CD14-positive monocyte (primary cell): ENCODE data around the gene RHOT2. TPM values are rescaled to one million over a fixed set of nuclear protein-coding genes. Genes with fewer than 3 reads are reported as not detected.

Experiments used
- DNase-seq, 3 donors: peaks; one replicate each; pipeline ENCODE4 v3.0.0-alpha.2; 2011 to 2022
- H2AFZ ChIP-seq: 2 replicates; pipeline ENCODE4 v1.6.0; 2012; ENCODE audit warnings: mild to moderate bottlenecking, low read depth, low read length, inconsistent platforms; ENCODE audit not compliant: insufficient read depth, poor library complexity, severe bottlenecking
- H3K27ac ChIP-seq, 2 donors: 1 replicate in 1 of 2; 2 replicates in 1 of 2; pipeline ENCODE4 v1.5.1; 2012 to 2013; ENCODE audit warnings: low read length in 2 of 2, control low read depth in 1 of 2, inconsistent platforms in 1 of 2, low read depth in 1 of 2, mild to moderate bottlenecking in 1 of 2
- H3K27me3 ChIP-seq, 2 donors: one replicate each; pipeline versions ENCODE4 v1.6.0 to v1.6.1; 2011 to 2013; ENCODE audit warnings: low read length in 2 of 2; ENCODE audit not compliant: control insufficient read depth in 2 of 2, insufficient read depth in 2 of 2
- H3K36me3 ChIP-seq, 2 donors: replicated peaks in 1 of 2; 1 replicate in 1 of 2; 2 replicates in 1 of 2; pipeline versions ENCODE4 v1.5.1 to v1.6.1; 2012 to 2013; ENCODE audit warnings: low read length in 2 of 2, control low read depth in 1 of 2, inconsistent platforms in 1 of 2, mild to moderate bottlenecking in 1 of 2; ENCODE audit not compliant: insufficient read depth in 2 of 2, control insufficient read depth in 1 of 2
- H3K4me1 ChIP-seq, 2 donors: 1 replicate in 1 of 2; 2 replicates in 1 of 2; pipeline versions ENCODE4 v1.5.1 to v1.6.1; 2012 to 2013; ENCODE audit warnings: low read length in 2 of 2, control low read depth in 1 of 2, inconsistent platforms in 1 of 2, mild to moderate bottlenecking in 1 of 2, moderate library complexity in 1 of 2; ENCODE audit not compliant: insufficient read depth in 2 of 2, control insufficient read depth in 1 of 2
- H3K4me2 ChIP-seq: replicated peaks from 2 replicates; pipeline ENCODE3; 2012; ENCODE audit warnings: low read length, moderate library complexity, mild to moderate bottlenecking; ENCODE audit not compliant: poor library complexity, severe bottlenecking; ENCODE audit errors: extremely low read depth
- H3K4me3 ChIP-seq, 3 experiments: fragments of 200-600 bp in 1 of 3; sonication (generic) in 1 of 3; replicated peaks in 1 of 3; 1 replicate in 2 of 3; 2 replicates in 1 of 3; pipeline ENCODE4 v1.5.1; 2011 to 2013; ENCODE audit warnings: low read length in 3 of 3, mild to moderate bottlenecking in 3 of 3, control low read depth in 2 of 3, low read depth in 2 of 3, inconsistent platforms in 1 of 3, moderate library complexity in 1 of 3
- H3K79me2 ChIP-seq: 2 replicates; pipeline ENCODE4 v1.6.0; 2012; ENCODE audit warnings: mild to moderate bottlenecking, control low read depth, inconsistent platforms, low read length, moderate library complexity; ENCODE audit not compliant: insufficient read depth
- H3K9ac ChIP-seq: 2 replicates; pipeline ENCODE4 v1.6.0; 2017; ENCODE audit warnings: low read length, mild to moderate bottlenecking; ENCODE audit not compliant: insufficient read depth, poor library complexity, severe bottlenecking
- H3K9me3 ChIP-seq, 2 donors: replicated peaks in 1 of 2; 1 replicate in 1 of 2; 2 replicates in 1 of 2; pipeline versions ENCODE4 v1.5.1 to v1.6.1; 2012 to 2013; ENCODE audit warnings: low read length in 2 of 2, control low read depth in 1 of 2; ENCODE audit not compliant: control insufficient read depth in 1 of 2, insufficient read depth in 1 of 2
- H4K20me1 ChIP-seq: 2 replicates; pipeline ENCODE4 v1.6.0; 2012; ENCODE audit warnings: mild to moderate bottlenecking, low read length, control low read depth, moderate library complexity; ENCODE audit not compliant: insufficient read depth
- H3K27ac Mint-ChIP-seq, 7 donors: one replicate each; pipeline ENCODE4 v1.8.0; 2020; ENCODE audit warnings: mild to moderate bottlenecking in 7 of 7, mixed read lengths in 7 of 7, moderate library complexity in 6 of 7, inconsistent platforms in 2 of 7
- H3K27me3 Mint-ChIP-seq, 3 donors: one replicate each; pipeline ENCODE4 v1.8.0; 2021 to 2022; ENCODE audit warnings: low read depth in 3 of 3, mild to moderate bottlenecking in 3 of 3, mixed read lengths in 3 of 3, moderate library complexity in 3 of 3, inconsistent platforms in 1 of 3
- H3K36me3 Mint-ChIP-seq, 2 donors: one replicate each; pipeline ENCODE4 v1.8.0; 2020; ENCODE audit warnings: mixed read lengths in 2 of 2, inconsistent platforms in 1 of 2, mild to moderate bottlenecking in 1 of 2
- H3K4me1 Mint-ChIP-seq: one replicate; pipeline ENCODE4 v1.8.0; 2020; ENCODE audit warnings: mild to moderate bottlenecking, mixed read lengths
- H3K4me3 Mint-ChIP-seq, 2 donors: one replicate each; pipeline ENCODE4 v1.8.0; 2020; ENCODE audit warnings: mild to moderate bottlenecking in 2 of 2, mixed read lengths in 2 of 2, moderate library complexity in 1 of 2
- H3K9me3 Mint-ChIP-seq, 7 donors: one replicate each; pipeline ENCODE4 v1.8.0; 2020 to 2022; ENCODE audit warnings: mixed read lengths in 7 of 7, mild to moderate bottlenecking in 6 of 7, moderate library complexity in 6 of 7, inconsistent platforms in 2 of 7
- CTCF ChIP-seq: fragments of 200-600 bp; IDR thresholded peaks from one replicate; pipeline ENCODE4 v1.8.0; 2022; ENCODE audit warnings: antibody characterized with exemption, mild to moderate bottlenecking
- WGBS: methylation state at CpG from one replicate; pipeline ENCODE4 v1.1.5; 2013; ENCODE audit warnings: missing lambda C conversion rate; ENCODE audit not compliant: insufficient coverage; 5-methylcytosine and 5-hydroxymethylcytosine counted together
- intact Hi-C, 2 donors: fragments of 100-400 bp; cut with micrococcal nuclease; formaldehyde crosslinking; loops; one replicate each; pipeline versions ENCODE4 v1.15.0 to v1.15.1; 2023
- polyA plus RNA-seq, 3 donors: library from polyadenylated mRNA; depleted of rRNA in 1 of 3; unstranded in 2 of 3; stranded (reverse) in 1 of 3; fragments of 300-500 nt in 2 of 3; fragments of >200 nt in 1 of 3; fragmentation: Illumina TruSeq in 2 of 3; gene quantifications; 1 replicate in 2 of 3; 2 replicates in 1 of 3; pipeline ENCODE4 v1.2.3, GENCODE V29; 2012 to 2021

RHOT2 gene
- polyA plus RNA-seq, 3 donors, result 25.4 to 276 (median 26.3) TPM

GRCh38 chr16:643050-643368, 24.9 kb upstream of the RHOT2 start:
- peaks cover 37% of the 10 kb centered on the region for H3K4me1 Mint-ChIP-seq
- peak overlapping the region in 6 of 7 donors; percentile 77 to 93 (median 90) for H3K27ac Mint-ChIP-seq
- H3K9ac ChIP-seq, result peak overlapping the region; percentile 81

GRCh38 chr16:644556-644955, 23.4 kb upstream of the RHOT2 start:
- H3K4me3 ChIP-seq, result no peak overlapping the region
- no peak for TF ChIP-seq CTCF
- H3K9ac ChIP-seq, result no peak overlapping the region
- H3K27me3 ChIP-seq, result no peaks in the 10 kb centered on the region
- H3K9me3 ChIP-seq, result no peaks in the 10 kb centered on the region
- Mint-ChIP-seq H3K27ac (peak overlapping the region in 1 of 7 donors; percentile 77), H3K4me3 (no peak overlapping the region), H3K36me3 (peaks cover 5 to 15% of the 10 kb centered on the region in 2 donors), H3K9me3 (peaks cover 0 to 2% (median 0%) of the 10 kb centered on the region in 7 donors), H3K4me1 (peaks cover 42% of the 10 kb centered on the region), H3K27me3 (no peaks in the 10 kb centered on the region)
- DNase-seq, result no peak
- WGBS, result 97% methylated on average over 7 of the region's 12 CpGs
- intact Hi-C loops, result no loop called here
- H3K4me2 ChIP-seq, result no peak overlapping the region
- no peaks in the 10 kb centered on the region for H3K36me3 ChIP-seq
- no peak overlapping the region for H3K27ac ChIP-seq
- H4K20me1 ChIP-seq, result peaks cover 49% of the 10 kb centered on the region
- peaks cover 31% of the 10 kb centered on the region for H3K79me2 ChIP-seq
- no peak overlapping the region for H2AFZ ChIP-seq
- peaks cover 41 to 64% of the 10 kb centered on the region in 2 donors for H3K4me1 ChIP-seq

More at GRCh38 chr16:643050-643368, 24.9 kb upstream of the RHOT2 start:
- H3K79me2 ChIP-seq, result peaks cover 31% of the 10 kb centered on the region
- peak overlapping the region; percentile 46 for H2AFZ ChIP-seq
- H3K9me3 Mint-ChIP-seq, result peaks cover 0 to 2% (median 0%) of the 10 kb centered on the region in 7 donors
- peaks cover 5 to 15% of the 10 kb centered on the region in 2 donors for H3K36me3 Mint-ChIP-seq
- peak overlapping the region; percentile 84 to 86 for H3K27ac ChIP-seq
- H3K4me3 Mint-ChIP-seq, result peak overlapping the region; percentile 73 to 87
- H3K27me3 Mint-ChIP-seq, result no peaks in the 10 kb centered on the region
- intact Hi-C loops, result no loop called here
- H4K20me1 ChIP-seq, result peaks cover 46% of the 10 kb centered on the region
- no peak for TF ChIP-seq CTCF
- peaks cover 32 to 50% of the 10 kb centered on the region in 2 donors for H3K4me1 ChIP-seq
- H3K36me3 ChIP-seq, result no peaks in the 10 kb centered on the region
- H3K4me3 ChIP-seq, result peak overlapping the region; percentile 45 to 78 (median 47)
- WGBS, result 90% methylated on average over 7 of the region's 13 CpGs
- H3K9me3 ChIP-seq, result no peaks in the 10 kb centered on the region
- no peak for DNase-seq
- no peaks in the 10 kb centered on the region for H3K27me3 ChIP-seq
- peak overlapping the region; percentile 77 for H3K4me2 ChIP-seq
